Dermis blood vessel endothelial cell (primary cell): ENCODE data around the gene DYRK1A. TPM values are rescaled to one million over a fixed set of nuclear protein-coding genes. Genes with fewer than 3 reads are reported as not detected.
"Not testable (repeated sequence)": the region's sequence is repeated elsewhere in the genome, so short reads cannot be mapped to it uniquely, and the experiment has no call there.

Experiments used
- DNase-seq: peaks from one replicate; pipeline ENCODE4 v3.0.0; 2010
- total RNA-seq: library from RNA; depleted of rRNA; stranded (reverse); fragments of >200 nt; gene quantifications from 2 replicates; pipeline ENCODE4 v1.2.3, GENCODE V29; 2014

The DYRK1A gene
- total RNA-seq = 75.6 and 94.8 TPM in 2 replicates

DNA sequence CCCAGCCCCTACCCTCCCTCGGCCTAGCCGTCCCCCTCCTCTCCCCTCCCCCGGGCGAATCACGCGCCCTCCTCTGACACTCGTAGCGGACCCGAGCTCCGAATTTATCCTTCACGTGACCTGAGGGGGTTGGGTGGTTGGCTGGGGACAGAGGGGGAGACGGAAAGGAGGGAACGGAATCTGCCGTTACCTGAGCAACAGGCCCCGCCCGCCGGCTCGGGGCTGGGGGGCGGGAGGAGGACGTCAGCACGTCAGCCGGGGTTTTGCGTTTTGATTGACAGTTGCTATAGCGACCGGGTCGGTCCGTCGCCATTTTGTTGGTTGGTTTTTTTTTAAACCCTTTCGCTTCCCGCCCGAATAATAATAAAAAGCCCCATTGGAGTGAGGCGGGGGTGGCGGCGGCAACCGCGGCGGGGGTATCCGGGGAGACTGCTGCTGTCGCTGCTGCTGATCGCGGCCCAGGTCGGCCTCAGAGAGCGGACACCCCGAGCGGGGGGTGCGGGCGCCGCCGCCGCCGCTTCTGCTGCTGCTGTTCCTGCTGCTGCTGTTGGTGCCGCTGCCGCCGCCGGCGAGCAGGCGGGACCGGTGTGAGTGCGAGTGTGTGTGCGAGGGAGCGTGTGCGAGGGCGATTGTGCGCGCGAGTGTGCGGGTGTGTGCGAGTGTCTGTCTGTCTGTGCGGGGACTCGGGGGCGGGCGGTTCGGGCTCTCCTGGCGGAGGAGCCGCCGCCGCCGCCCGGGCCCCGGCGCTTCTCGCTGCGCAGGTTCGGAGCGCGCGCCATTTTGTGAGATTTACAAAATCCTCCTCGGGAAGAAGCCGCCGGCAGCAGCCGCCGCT lies at the start of gene DYRK1A:
DYRK1A (plus strand) TSS at position 292 of the 835 bp plus-strand sequence. CDS start 53,602 bp downstream, outside the sequence.
- peak; percentile 99 for DNase-seq

DNA sequence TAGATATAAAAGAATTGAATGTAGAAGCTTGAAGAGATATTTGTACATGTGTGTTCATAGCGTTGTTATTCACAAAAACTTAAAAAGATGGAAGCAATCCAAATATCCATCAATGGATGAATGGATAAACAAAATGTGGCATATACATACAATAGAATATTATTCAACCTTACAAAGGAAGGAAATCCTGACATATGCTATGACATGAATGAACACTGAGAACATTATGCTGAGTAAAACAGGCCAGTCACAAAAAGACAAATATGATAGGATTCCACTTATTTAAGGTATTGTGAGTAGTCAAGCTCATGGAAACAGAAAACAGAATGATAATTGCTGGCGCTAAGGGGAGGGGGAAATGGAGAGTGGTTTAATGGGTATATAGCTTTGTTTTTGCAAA lies 47.0 kb upstream of the DYRK1A start:
- DNase-seq = peak; percentile 63

DNA sequence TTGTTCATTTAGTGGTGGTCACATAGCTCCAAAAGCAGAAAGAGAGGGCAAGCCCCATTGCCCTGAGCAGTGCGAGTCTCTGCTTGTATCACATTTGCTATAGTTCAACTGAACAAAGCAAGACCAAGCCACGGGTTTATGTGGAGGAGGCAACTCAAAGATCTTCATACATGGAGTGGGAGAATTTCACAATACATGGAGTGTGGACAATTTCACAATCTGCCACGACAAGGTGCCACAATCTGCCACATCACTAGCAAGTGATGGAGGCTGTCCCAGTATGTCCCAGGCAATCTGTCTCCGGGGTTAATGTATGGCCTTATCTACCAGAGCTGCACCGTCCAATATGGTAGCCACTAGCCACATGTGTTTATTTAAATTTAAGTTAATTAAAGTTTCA lies 44.5 kb upstream of the DYRK1A start:
- no peak for DNase-seq

DNA sequence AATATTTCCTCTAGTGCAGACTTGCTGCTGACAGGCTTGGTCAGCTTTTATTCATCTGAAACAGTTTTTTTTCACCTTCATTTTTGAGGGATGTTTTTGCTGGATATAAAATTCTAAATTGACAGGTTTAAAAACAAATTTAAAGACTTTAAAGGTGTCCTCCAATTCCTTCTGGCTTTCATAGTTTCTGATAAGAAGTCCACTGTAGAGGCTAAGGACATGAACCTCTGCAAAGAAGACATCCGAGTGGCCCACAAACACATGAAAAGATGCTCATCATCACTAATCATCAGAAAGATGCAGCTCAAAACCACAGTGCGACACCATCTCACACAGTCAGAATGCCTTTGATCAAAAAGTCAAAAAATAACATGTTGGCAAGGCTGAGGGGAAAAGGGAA lies 42.0 kb upstream of the DYRK1A start:
- DNase-seq = no peak

DNA sequence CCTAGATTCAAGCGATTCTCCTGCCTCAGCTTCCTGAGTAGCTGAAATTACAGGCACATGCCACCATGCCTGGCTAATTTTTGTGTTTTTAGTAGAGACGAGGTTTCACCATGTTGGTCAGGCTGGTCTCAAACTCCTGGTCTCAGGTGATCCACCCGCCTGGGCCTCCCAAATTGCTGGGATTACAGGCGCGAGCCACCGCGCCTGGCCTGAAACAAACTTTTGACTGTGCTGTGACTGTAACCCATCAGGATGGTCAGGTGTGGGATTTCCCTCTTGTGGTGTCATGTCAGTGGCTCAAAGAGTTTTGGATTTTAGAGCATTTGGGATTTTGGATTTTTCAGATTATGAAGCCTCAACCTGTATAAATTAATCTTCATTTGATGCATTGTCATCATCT lies 38.4 kb upstream of the DYRK1A start:
- not testable (repeated sequence) for DNase-seq

DNA sequence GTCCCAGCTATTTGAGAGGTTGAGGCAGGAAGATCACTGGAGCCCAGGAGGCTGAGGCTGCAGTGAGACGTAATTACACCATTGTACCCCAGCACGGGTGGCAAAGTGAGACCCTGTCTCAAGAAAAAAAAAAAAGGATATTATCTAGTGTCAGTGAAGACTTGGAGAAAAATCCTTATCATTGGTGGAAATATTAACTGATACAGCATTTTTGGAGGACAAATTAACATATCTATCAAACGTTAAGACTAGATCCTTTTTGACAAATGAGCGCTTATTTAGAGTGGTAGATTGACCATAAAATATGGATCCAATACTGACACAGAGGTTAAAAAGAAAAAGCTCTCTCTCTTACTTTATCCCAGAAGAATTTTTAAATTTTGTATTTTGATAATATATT lies 35.2 kb upstream of the DYRK1A start:
- no peak for DNase-seq

DNA sequence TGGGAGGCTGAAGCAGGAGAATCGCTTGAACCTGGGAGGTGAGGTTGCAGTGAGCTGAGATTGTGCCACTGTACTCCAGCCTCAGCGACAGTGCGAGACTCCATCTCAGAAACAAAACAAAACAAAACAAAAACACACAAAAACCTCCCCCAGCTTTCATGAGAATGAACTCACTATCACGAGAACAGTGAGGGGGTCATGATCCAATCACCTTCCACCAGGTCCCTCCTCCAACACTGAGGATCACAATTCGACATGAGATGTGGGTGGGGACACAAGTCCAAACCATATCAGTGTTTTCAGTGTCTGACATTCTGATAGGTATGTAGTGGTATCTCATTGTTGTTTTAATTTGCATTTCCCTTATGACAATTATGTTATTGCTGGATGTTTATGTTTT lies 31.5 kb upstream of the DYRK1A start:
- no peak for DNase-seq

DNA sequence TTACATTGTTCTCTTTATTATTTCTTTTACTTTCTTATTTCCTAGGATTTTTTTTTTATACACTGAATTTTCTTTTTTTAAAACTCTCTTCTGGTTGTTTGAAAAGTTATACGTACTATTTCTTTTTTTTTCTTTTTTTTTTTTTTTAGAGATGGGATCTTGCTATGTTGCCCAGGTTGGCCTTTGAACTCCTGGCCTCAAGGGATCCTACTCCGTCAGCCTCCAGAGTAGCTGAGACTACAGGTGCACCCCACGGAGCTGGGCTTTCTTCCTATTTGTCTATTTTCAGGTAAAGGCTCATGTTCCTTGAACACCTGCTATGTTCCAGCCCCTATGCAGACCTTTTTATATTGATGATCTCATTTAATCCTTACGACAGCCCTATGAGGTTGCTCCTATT lies 29.4 kb upstream of the DYRK1A start:
- no peak for DNase-seq

DNA sequence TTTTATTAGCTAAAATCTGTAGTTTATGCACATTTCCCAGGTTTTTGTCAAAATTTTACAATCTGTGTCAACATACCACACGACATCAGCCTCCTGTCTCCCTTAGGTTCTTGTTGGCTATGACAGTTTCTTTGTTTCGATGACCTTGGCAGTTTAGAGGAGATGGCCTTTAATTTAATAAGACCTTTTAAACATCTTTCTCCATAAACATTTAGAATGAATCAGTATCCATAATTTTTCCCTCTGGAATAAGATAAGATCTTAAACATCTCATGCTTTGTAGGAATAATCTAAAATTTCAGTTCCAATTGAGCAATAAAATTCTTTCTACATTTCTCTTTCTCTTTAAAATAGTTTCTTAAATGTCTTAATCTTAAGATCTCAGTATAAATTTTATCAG lies 28.7 kb upstream of the DYRK1A start:
- DNase-seq = no peak

DNA sequence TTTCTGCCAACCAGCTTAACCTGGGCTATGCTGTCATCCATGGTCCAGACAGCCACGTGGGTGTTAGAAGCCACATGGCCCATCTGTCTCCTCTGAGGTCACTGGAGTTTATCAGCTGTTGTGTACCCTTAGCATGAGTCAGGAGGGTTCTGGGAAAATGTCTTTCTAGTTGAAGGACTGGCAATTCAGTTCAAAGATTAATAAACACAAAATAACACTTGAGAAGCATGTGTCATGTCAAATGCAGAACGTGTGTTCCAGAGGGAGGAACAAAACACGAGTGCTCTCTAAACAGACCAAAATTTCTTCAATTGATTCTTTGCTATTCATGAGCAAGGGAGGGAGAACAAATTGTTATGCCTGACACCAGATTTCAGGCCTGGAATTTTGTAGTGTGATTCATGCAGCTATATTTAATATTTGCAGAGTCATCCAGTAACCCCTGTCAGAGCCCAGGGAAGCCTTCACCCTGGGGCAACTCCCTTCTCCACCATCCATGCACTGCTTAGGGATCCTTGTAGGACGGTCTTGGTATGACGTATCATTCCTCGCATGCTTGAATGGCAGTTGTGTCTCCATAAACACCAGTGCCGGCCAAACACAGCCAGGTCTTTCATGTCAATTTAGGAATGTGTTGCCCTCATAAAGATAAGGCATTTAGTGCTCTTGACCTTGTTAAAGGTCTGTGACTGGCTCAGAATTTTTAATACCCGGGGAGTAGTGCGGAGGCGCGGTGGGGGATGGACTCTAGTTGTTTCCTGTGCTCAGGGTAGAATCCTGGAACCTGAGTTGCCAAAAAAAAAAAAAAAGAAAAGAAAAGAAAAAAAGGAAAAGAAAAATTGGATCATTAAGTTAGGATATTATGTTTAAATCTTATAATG lies 27.7 kb upstream of the DYRK1A start:
- peak; percentile 70 for DNase-seq

DNA sequence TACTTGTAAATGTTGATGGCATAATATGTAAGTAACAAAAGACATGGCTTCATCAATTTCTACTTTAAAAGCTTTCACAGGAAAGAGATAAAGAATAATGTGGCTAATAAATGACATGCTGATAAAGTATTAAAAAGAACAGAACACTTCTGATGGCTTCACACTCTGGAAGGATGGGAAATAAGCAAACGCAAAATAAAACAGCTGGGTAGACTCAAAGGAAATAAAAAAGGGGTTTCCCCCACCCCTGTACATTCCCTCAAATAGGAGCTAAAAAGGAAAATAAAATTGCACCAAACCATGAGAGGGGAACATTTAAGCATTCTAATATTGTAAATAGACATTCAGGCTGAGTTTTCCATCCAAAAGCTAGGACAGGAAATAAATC lies 27.0 kb upstream of the DYRK1A start:
- no peak for DNase-seq

DNA sequence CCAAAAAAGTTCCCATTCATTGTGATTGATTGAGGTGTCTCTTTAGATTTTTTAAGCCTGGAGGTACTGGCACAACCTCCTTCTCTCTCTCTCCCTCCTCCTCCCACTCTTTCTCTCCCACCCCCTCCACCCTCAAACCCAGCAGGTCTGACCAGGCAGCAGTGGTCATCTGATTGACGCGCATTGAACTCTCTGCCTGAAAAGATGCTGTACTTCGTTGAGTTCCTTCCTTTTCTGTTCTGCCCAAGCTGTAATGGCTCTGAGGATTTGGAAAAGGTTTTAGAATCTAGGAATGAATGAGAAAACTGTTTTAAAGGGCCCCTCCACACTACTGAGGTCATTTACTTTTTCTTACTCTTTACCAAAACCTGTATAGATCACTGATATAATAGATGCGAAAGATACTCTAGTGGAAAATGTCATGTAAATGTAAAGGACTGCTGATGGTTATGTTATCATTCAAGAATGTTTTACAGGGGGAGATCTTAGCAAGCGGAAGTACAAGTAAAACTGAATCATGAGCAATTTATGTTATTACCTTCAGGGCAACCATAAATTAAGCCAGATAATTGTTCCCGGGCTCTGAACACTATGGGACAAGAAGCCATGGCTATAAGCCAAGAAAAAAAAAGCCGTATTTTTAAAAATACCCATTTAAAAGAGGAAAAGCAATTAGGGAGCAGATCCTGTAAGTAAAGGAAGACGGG lies 25.2 kb upstream of the DYRK1A start:
- DNase-seq = peak; percentile 64

DNA sequence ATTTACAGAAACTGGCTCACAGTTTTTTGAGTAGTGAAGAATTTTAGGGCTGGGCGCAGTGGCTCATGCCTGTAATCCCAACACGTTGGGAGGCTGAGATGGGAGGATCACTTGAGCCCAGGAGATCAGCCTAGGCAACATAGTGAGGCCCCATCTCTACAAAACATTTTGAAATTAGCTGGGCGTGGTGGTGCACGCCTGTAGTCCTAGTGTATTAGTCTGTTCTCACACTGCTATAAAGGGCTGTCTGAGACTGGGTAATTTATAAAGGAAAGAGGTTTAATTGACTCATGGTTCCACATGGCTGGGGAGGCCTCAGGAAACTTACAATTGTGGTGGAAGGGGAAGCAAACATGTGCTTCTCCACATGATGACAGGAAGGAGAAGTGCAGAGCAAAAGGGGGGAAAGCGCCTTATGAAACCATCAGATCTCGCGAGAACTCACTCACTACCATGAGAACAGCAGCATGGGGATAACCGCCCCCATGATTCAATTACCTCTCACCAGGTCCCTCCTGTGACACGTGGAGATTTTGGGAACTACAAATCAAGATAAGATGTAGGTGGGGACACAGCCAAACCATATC lies 24.4 kb upstream of the DYRK1A start:
- DNase-seq = peak; percentile 27

DNA sequence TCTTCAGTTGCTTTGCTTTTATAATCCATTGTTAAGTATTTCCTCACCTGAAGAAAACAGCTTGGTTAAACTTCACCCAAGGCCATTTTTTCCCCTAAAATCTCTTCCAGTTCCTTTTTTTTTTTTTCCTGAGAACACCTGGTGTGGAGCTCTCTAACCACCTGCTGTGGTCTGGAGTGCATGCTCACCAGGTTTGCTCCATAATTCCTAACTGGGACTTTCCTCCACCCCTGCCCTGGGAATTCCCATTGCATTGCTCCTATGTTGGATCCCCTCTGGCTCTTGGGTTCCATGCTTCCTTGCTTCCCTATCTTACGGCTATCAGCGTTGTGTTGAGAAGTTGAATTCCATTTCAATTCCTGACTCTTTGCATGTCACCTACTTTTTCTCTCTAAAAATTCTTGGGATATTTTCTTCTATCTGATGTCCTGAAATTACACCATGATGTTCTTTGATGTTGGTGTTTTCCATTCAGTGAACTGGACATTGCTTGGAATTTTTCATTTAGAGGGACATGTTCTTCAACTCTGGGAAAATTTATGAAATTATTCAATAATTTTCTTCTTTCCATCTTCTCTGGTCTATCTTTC lies 19.6 kb upstream of the DYRK1A start:
- DNase-seq = no peak

DNA sequence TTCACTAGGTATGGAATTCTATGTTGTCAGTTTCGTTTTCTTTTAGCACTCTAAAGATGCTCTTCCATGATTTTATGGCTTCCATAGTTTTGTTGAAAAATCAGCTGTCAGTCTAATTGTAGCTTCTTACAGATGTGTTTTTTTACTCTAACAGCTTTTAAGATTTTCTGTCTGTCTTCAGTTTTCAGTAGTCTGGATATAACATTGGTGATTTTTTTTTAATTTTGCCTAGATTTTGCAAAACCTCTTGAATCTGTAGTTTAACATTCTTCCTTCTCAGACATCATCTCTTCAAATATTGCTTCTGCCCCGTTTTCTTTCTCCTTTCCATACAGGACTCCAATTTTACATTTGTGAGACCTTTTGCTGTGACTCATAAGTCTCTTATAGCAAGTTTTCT lies 17.9 kb upstream of the DYRK1A start:
- DNase-seq = peak; percentile 32

DNA sequence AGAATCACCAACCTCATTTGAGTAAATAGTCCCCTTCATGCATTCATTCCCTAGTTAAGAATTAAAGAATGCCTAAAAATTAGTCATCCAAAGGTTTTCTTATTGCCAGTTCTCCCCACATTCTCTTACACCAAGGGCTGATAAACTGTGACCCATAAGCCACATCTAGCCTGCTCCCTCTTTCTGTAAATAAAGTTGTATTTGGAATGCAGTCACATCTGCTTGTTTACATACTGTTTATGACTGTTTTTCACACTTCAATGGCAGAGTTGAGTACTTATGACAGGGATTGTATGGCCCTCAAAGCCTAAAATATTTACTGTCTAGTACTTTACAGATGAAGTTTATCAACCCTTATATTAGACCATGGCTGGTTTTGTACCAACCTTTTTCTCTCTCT lies 16.1 kb upstream of the DYRK1A start:
- DNase-seq = no peak

DNA sequence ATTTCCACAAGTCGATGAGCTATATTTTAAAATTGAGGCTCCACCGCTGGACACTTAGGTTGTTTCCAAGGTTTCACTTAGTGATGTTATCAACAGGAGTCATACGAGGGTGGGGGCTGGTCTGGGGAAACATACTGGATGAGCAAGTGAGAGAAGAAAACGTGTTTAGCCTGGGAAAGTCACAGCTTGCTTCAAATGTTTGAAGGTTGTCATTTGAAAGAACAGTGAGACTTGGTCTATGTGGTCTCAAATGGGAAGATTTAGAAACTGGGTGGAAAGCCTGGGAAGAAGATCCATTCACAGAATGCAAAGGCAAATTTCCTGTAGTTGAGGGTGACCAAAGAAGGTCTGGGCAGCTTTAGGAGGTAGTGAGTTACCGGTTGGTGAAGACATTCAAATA lies 9.9 kb upstream of the DYRK1A start:
- peak; percentile 39 for DNase-seq

DNA sequence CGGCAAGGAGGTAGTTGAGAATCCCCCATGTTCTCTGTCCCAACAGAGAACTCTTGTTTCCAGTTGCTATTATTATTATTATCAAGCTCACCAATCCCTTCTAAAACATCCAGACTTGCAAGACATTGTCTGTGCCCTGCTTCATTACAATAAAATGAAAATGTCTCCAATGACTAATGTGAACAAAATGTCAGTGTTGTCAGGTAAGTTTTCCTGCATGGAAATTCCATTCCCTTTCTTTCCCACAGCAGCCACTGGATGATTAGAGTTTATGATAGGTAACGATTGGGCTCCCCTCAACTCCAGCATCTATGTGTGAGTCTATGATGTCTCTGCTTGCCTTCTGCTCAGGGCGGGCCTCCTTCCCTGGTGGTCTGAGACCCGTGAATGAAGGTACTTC lies 8.9 kb upstream of the DYRK1A start:
- peak; percentile 79 for DNase-seq

DNA sequence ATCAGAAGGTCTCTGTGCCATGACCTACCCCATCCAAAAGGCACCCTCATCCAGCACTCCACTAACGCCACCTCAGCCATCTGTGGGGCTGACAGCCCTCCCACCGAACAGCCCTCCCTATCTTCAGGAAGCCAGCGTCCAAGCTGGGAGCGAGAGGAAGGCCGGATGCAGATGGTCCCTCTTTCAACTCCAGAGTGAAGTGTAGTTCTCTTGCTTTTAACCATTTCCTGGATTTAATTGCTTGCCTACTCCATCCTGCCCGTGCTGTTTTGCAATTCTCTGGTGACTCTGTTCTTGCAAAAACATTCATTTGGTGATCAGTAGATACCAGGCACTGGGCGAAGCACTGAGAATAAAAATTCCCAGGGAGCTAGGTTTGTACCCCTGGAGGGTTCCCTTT lies 8.2 kb upstream of the DYRK1A start:
- peak; percentile 97 for DNase-seq

DNA sequence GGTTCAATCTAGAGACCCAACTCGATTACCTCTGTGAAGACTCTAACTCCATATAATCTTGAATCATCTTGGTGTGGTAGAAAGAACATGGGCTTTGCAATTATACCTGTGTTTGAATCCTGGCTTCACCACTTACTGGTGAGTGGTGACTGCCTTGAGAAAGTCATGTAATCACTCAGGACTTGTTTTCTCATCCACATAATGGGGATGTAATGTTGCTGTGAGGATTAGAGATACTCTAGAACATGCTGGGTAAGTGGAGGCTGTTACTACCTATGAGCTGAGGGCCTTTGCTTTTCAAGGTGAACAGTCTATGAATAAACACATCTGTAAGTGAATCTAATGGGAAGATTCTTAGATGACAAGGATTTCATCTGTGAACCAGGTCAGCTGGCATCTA lies 2.6 kb upstream of the DYRK1A start:
- DNase-seq = no peak

DNA sequence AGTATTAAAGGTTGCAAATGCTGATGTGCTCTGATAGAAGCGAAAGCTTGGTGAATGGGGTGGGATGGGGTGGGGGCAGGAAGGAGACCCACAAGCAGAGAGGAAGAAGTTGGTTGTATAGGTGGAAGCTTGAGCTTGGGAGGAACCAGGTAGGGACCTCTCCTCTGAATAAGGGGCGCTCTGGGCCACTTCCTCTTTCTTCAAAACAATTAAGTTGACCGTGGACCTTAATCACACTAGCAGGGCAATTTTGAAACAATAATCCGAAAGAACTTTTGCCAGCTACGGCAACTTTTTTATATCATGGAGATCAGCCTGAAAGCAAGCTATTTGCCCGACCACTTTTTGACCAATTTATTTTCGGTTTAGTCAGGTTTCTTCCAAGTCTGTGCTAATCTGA lies 1.9 kb upstream of the DYRK1A start:
- peak; percentile 18 for DNase-seq
